Kidney (tissue), 14 donors: ENCODE data around the gene KANK3. TPM values are rescaled to one million over a fixed set of nuclear protein-coding genes. Genes with fewer than 3 reads are reported as not detected.

Source experiments
- DNase-seq, 5 donors: peaks; one replicate each; pipeline ENCODE4 v3.0.0-alpha.2; 2013 to 2020
- FAIRE-seq: peaks from 2 replicates; lab custom pipeline; 2012; peaks lifted over from hg19 to GRCh38; lab: Jason Lieb, UNC
- H3K27ac ChIP-seq, 2 donors: one replicate each; pipeline ENCODE4 v1.7.0; 2013; ENCODE audit warnings: low read depth in 2 of 2, low read length in 2 of 2, inconsistent platforms in 1 of 2
- H3K27me3 ChIP-seq: one replicate; pipeline ENCODE4 v1.7.1; 2013; ENCODE audit warnings: low read length, inconsistent platforms; ENCODE audit not compliant: control insufficient read depth, insufficient read depth
- H3K36me3 ChIP-seq, 3 donors: one replicate each; pipeline versions ENCODE4 v1.7.0 to v1.7.1; 2013; ENCODE audit warnings: low read length in 3 of 3, control low read depth in 1 of 3, inconsistent platforms in 1 of 3; ENCODE audit not compliant: insufficient read depth in 3 of 3, control insufficient read depth in 2 of 3
- H3K4me1 ChIP-seq, 3 donors: one replicate each; pipeline versions ENCODE4 v1.7.0 to v1.7.1; 2013; ENCODE audit warnings: low read length in 3 of 3, inconsistent platforms in 1 of 3, low read depth in 1 of 3; ENCODE audit not compliant: control insufficient read depth in 2 of 3, insufficient read depth in 2 of 3
- H3K4me3 ChIP-seq, 3 donors: one replicate each; pipeline versions ENCODE4 v1.7.0 to v1.8.1; 2013; ENCODE audit warnings: low read length in 3 of 3, control low read depth in 1 of 3, inconsistent platforms in 1 of 3
- H3K9ac ChIP-seq, 3 donors: one replicate each; pipeline versions ENCODE4 v1.7.0 to v1.7.1; 2013; ENCODE audit warnings: low read length in 3 of 3, control low read depth in 1 of 3, inconsistent platforms in 1 of 3
- H3K9me3 ChIP-seq, 3 donors: one replicate each; pipeline versions ENCODE4 v1.7.0 to v1.7.1; 2013; ENCODE audit warnings: low read length in 3 of 3, control low read depth in 1 of 3, inconsistent platforms in 1 of 3; ENCODE audit not compliant: control insufficient read depth in 2 of 3, insufficient read depth in 1 of 3
- intact Hi-C: fragments of 100-400 bp; cut with DNase I; formaldehyde crosslinking; loops from one replicate; pipeline ENCODE4 v1.11.1; 2022
- polyA plus RNA-seq: library from polyadenylated mRNA; stranded (reverse); fragments of 350-450 nt; fragmentation: Illumina TruSeq; extraction: RNeasy Lipid Tissue Mini Kit (QIAGEN cat#74804); gene quantifications from one replicate; pipeline ENCODE4 v1.2.3, GENCODE V29; 2014; ENCODE audit warnings: low read depth, low replicate concordance; ENCODE audit not compliant: insufficient read depth
- total RNA-seq: library from RNA; stranded (reverse); fragmentation: NEBNext Ultra II Directional; extraction: Animal tissue kit (Norgen Biotek cat#: 25700); gene quantifications from one replicate; pipeline ENCODE4 v1.2.1, GENCODE V29; 2021
- TF ChIP-seq, protein P1 (sequence below): IDR thresholded peaks from 3 replicates; pipeline ENCODE4 v1.5.1; 2012; ENCODE audit warnings: mild to moderate bottlenecking, moderate library complexity, borderline replicate concordance; ENCODE audit not compliant: insufficient read depth; ENCODE audit errors: extremely low read depth
- donor health status: control.
- donor health status: control.
- donor health status: control.
- donor health status: control.
- donor health status: control.
- donor health status: DM: yes; HTN: yes; CAD: no.
- donor health status: Normal renal cell carcinoma (clear cell type).

Gene KANK3
- total and polyA plus RNA-seq, 2 donors from 2014 or later = 15.0 to 26.6 TPM

DNA sequence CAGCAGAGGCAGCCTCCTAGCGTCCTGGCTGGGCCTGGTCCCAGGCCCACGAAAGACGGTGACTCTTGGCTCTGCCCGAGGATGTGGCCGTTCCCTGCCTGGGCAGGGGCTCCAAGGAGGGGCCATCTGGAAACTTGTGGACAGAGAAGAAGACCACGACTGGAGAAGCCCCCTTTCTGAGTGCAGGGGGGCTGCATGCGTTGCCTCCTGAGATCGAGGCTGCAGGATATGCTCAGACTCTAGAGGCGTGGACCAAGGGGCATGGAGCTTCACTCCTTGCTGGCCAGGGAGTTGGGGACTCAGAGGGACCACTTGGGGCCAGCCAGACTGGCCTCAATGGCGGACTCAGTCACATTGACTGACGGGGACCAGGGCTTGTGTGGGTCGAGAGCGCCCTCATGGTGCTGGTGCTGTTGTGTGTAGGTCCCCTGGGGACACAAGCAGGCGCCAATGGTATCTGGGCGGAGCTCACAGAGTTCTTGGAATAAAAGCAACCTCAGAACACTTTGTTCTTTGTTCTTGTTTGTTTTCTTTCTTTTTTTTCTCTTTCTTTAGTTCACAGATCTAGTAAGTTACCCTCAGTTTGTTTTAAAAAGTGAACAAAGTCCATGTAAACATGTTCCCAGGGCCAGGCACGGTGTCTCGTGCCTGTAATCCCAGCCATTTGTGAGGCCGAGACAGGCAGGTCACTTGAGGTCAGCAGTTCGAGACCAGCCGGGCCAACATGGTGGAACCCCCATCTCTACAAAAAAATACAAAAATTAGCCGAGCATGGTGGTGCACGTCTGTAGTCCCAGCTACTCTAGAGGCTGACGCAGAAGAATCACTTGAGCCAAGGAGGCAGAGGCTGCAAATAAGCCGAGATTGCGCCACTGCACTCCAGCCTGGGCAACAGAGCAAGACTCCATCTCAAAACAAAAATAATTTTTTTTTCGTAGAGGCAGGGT is 31.1 kb upstream of the KANK3 start:
- Histone ChIP-seq H3K27me3 (no peaks in the 10 kb centered on the region), H3K36me3 (no peaks in the 10 kb centered on the region), H3K4me3 (no peak overlapping the region), H3K9ac (no peak overlapping the region), H3K27ac (peak overlapping the region; percentile 23 to 37), H3K9me3 (no peaks in the 10 kb centered on the region), H3K4me1 (no peaks in the 10 kb centered on the region)
- intact Hi-C loops = no loop called here
- no peak for FAIRE-seq
- TF ChIP-seq, protein P1, sequence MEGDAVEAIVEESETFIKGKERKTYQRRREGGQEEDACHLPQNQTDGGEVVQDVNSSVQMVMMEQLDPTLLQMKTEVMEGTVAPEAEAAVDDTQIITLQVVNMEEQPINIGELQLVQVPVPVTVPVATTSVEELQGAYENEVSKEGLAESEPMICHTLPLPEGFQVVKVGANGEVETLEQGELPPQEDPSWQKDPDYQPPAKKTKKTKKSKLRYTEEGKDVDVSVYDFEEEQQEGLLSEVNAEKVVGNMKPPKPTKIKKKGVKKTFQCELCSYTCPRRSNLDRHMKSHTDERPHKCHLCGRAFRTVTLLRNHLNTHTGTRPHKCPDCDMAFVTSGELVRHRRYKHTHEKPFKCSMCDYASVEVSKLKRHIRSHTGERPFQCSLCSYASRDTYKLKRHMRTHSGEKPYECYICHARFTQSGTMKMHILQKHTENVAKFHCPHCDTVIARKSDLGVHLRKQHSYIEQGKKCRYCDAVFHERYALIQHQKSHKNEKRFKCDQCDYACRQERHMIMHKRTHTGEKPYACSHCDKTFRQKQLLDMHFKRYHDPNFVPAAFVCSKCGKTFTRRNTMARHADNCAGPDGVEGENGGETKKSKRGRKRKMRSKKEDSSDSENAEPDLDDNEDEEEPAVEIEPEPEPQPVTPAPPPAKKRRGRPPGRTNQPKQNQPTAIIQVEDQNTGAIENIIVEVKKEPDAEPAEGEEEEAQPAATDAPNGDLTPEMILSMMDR = peak; percentile 20
- DNase-seq = peak in 1 of 5 donors; percentile 21

DNA sequence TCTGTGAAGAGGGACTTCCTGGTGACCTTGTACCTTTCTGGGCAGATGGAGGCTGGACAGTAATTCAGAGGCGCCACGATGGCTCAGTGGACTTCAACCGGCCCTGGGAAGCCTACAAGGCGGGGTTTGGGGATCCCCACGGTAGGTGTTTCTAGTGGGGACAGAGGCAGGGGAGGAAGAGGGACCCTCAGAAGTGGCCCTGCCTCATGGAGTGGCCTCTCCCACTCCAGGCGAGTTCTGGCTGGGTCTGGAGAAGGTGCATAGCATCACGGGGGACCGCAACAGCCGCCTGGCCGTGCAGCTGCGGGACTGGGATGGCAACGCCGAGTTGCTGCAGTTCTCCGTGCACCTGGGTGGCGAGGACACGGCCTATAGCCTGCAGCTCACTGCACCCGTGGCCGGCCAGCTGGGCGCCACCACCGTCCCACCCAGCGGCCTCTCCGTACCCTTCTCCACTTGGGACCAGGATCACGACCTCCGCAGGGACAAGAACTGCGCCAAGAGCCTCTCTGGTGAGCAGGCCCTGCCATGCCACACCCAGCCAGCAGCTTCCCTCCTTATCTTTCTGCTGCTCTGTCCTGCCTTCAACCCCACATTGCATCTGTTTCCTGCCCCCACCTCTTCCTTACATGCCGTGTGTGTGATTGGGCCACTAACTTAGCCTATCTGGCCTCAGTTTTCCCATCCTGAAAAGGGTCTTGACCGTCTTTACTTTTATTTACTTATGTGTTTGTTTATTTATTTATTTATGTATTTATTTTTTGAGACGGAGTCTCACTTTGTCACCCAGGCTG is 28.1 kb upstream of the KANK3 start:
- Histone ChIP-seq H3K27ac (no peak overlapping the region), H3K36me3 (no peaks in the 10 kb centered on the region)

DNA sequence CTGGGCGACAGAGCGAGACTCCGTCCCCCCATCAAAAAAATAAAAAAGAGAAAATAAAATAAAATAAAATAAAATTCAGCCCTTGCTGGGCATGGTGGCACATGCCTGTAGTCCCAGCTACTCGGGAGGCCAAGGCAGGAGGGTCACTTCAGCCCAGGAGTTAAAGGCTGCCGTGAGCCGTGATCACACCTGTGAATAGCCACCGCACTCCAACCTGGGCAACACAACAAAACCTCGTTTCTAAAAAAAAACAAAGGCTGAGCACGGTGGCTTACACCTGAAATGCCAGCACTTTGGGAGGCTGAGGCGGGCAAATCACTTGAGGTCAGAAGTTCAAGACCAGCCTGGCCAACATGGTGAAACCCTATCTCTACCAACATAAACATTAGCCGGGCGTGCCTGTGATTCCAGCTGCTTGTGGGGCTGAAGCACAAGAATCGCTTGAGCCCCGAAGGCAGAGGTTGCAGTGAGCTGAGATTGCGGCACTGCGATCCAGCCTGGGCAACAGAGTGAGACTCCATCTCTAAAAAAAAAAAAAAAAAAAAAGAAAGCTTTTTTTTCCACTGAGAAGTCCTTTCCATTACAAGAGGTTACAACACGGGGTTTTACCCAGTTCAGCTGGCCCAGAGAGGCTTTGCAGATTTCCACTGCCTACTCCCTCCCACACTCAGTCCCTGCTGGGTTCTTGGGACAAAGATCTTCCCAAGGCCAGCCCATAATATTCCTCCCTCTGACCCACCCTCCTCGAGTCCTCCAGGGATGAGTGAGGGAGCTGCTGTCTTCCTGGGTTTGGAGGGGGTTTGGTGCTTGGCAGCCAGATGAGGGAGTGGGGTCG is 27.3 kb upstream of the KANK3 start:
- H3K27ac ChIP-seq = no peak overlapping the region
- no peak overlapping the region for H3K4me3 ChIP-seq
- intact Hi-C loops = no loop called here
- H3K4me1 ChIP-seq = peaks cover 0 to 12% (median 3%) of the 10 kb centered on the region in 3 donors
- DNase-seq = peak in 1 of 5 donors; percentile 42
- H3K9me3 ChIP-seq = no peaks in the 10 kb centered on the region
- H3K9ac ChIP-seq = no peak overlapping the region
- H3K27me3 ChIP-seq = no peaks in the 10 kb centered on the region
- no peaks in the 10 kb centered on the region for H3K36me3 ChIP-seq
- no peak for FAIRE-seq
- TF ChIP-seq, protein P1 = no peak

More for the DNA sequence above, 28.1 kb upstream of the KANK3 start:
- TF ChIP-seq, protein P1 = no peak
- Histone ChIP-seq H3K4me1 (peaks cover 0 to 12% (median 3%) of the 10 kb centered on the region in 3 donors), H3K4me3 (no peak overlapping the region), H3K9ac (no peak overlapping the region), H3K9me3 (no peaks in the 10 kb centered on the region), H3K27me3 (no peaks in the 10 kb centered on the region)
- intact Hi-C loops = no loop called here
- DNase-seq (peak in 1 of 5 donors; percentile 37), FAIRE-seq (no peak)
